Testis (tissue), 3 donors: ENCODE measurements around the gene HOXD12. TPM values are rescaled to one million over a fixed set of nuclear protein-coding genes. Genes with fewer than 3 reads are reported as not detected.

Experiments used
- DNase-seq: peaks from one replicate; pipeline ENCODE4 v3.0.0-alpha.2; 2019
- H3K27ac ChIP-seq, 2 donors: fragments of 200-600 bp; sonication (generic); one replicate each; pipeline ENCODE4 v1.5.1; 2019
- H3K27me3 ChIP-seq: fragments of 200-600 bp; sonication (generic); one replicate; pipeline ENCODE4 v1.5.1; 2019
- H3K36me3 ChIP-seq: fragments of 200-600 bp; sonication (generic); one replicate; pipeline ENCODE4 v1.5.1; 2017; ENCODE audit warnings: low read depth; ENCODE audit errors: missing control alignments
- H3K4me1 ChIP-seq: fragments of 200-600 bp; sonication (generic); one replicate; pipeline ENCODE4 v1.5.1; 2019
- H3K4me3 ChIP-seq, 2 donors: fragments of 200-600 bp; sonication (generic); one replicate each; pipeline ENCODE4 v1.5.1; 2017 to 2019
- H3K9me3 ChIP-seq: fragments of 200-600 bp; sonication (generic); one replicate; pipeline ENCODE4 v1.5.1; 2017
- CTCF ChIP-seq, 3 experiments: fragments of 450-650 bp in 2 of 3; fragments of 200-600 bp in 1 of 3; sonication (generic) in 1 of 3; IDR thresholded peaks; one replicate each; pipeline ENCODE4 v1.5.1; 2016 to 2019; ENCODE audit warnings: antibody characterized with exemption in 3 of 3, mild to moderate bottlenecking in 2 of 3, moderate library complexity in 1 of 3
- POLR2A ChIP-seq: fragments of 450-650 bp; IDR thresholded peaks from one replicate; pipeline ENCODE4 v1.6.1; 2017; ENCODE audit warnings: antibody characterized with exemption, mild to moderate bottlenecking, moderate library complexity
- whole genome bisulfite sequencing, 2 donors: methylation state at CpG; one replicate each; pipeline ENCODE4 v1.1.5; 2018; 5-methylcytosine and 5-hydroxymethylcytosine counted together
- intact Hi-C: fragments of 100-400 bp; cut with DNase I; formaldehyde crosslinking; loops from one replicate; pipeline ENCODE4 v1.15.1; 2023; ENCODE audit warnings: low total_unique reads
- polyA plus RNA-seq: library from polyadenylated mRNA; stranded (reverse); fragments of 350-450 nt; fragmentation: Illumina TruSeq; extraction: RNeasy Lipid Tissue Mini Kit (QIAGEN cat#74804); gene quantifications from one replicate; pipeline ENCODE4 v1.2.3, GENCODE V29; 2014; ENCODE audit warnings: low read depth, low replicate concordance; ENCODE audit not compliant: insufficient read depth
- total RNA-seq, 2 donors: library from RNA; depleted of rRNA; stranded (reverse); fragments of >200 nt; gene quantifications; one replicate each; pipeline ENCODE4 v1.2.3, GENCODE V29; 2016

Gene HOXD12
- total and polyA plus RNA-seq, 3 donors from 2014 or later, result not detected

- H3K4me3 ChIP-seq, result peak overlapping the region; percentile 81 to 85
- H3K9me3 ChIP-seq, result no peaks in the 10 kb centered on the region
- peaks cover 15% of the 10 kb centered on the region for H3K4me1 ChIP-seq
- 0% methylated on average over 32 of the region's 43 CpGs; no CpG with 5 or more reads in 1 of the 2 donors for WGBS, 2 donors
- no peak for TF ChIP-seq CTCF (IDR thresholded peaks at IDR 0.05)
- intact Hi-C loops, result loop anchor here (5.0 to 10.0 kb wide), 2 partner anchors 508 to 1025 kb away; no protein-coding TSS in a partner anchor
- no peaks in the 10 kb centered on the region for H3K36me3 ChIP-seq
- DNase-seq, result no peak
- peak overlapping the region; percentile 93 to 98 for H3K27ac ChIP-seq
- H3K27me3 ChIP-seq, result no peaks in the 10 kb centered on the region
These were observed 30.2 kb downstream of the HOXD12 start for GRCh38 chr2:176129813-176130146.

GRCh38 chr2:176130147-176130956 is 30.8 kb downstream of the HOXD12 start:
- WGBS, 2 donors, result 1 to 2% methylated on average over 8 to 39 of the region's 100 CpGs
- no peaks in the 10 kb centered on the region for H3K36me3 ChIP-seq
- peaks cover 21% of the 10 kb centered on the region for H3K4me1 ChIP-seq
- H3K4me3 ChIP-seq, result peak overlapping the region; percentile 81 to 85
- TF ChIP-seq CTCF (IDR thresholded peaks at IDR 0.05), result no peak
- H3K9me3 ChIP-seq, result no peaks in the 10 kb centered on the region
- H3K27ac ChIP-seq, result peak overlapping the region; percentile 93 to 98
- DNase-seq, result peak; percentile 74
- intact Hi-C loops, result loop anchor here (5.0 kb wide), 1 partner anchor 507 kb away; no protein-coding TSS in a partner anchor
- no peaks in the 10 kb centered on the region for H3K27me3 ChIP-seq

- Histone ChIP-seq H3K36me3 (no peaks in the 10 kb centered on the region), H3K27ac (peak overlapping the region; percentile 93 to 98), H3K27me3 (no peaks in the 10 kb centered on the region), H3K4me3 (peak overlapping the region; percentile 81 to 85), H3K4me1 (peaks cover 25% of the 10 kb centered on the region), H3K9me3 (no peaks in the 10 kb centered on the region)
- TF ChIP-seq CTCF (IDR thresholded peaks at IDR 0.05) (no peak), POLR2A (no peak)
- WGBS, 2 donors, result 10 to 12% methylated on average over 15 of the region's 15 CpGs
- DNase-seq, result no peak
- intact Hi-C loops, result loop anchor here (5.0 kb wide), 1 partner anchor 506 kb away; no protein-coding TSS in a partner anchor
These were observed 31.6 kb downstream of the HOXD12 start for GRCh38 chr2:176130957-176131847.

- TF ChIP-seq CTCF (IDR thresholded peaks at IDR 0.05) (no peak), POLR2A (no peak)
- intact Hi-C loops, result loop anchor here (5.0 kb wide), 1 partner anchor 505 kb away; no protein-coding TSS in a partner anchor
- Histone ChIP-seq H3K4me3 (peak overlapping the region; percentile 81 to 85), H3K4me1 (peaks cover 21% of the 10 kb centered on the region), H3K27me3 (no peaks in the 10 kb centered on the region), H3K27ac (peak overlapping the region; percentile 93 to 98), H3K36me3 (no peaks in the 10 kb centered on the region), H3K9me3 (no peaks in the 10 kb centered on the region)
- DNase-seq, result no peak
- WGBS, 2 donors, result 12 to 17% methylated on average over 4 of the region's 4 CpGs
These were observed 32.2 kb downstream of the HOXD12 start for GRCh38 chr2:176131848-176132158.
